Coronary artery (tissue), 2 donors: ENCODE data around the gene LRTM1.

Experiments
- DNase-seq: peaks from one replicate; pipeline ENCODE4 v3.0.0-alpha.2; 2017; ENCODE audit warnings: low spot score
- H3K27ac ChIP-seq, 2 donors: fragments of 200-600 bp; sonication (generic); one replicate each; pipeline ENCODE4 v1.5.1; 2016 to 2019
- H3K4me3 ChIP-seq: fragments of 200-600 bp; sonication (generic); 2 replicates; pipeline ENCODE4 v1.5.1; 2016; ENCODE audit warnings: mild to moderate bottlenecking, moderate library complexity
- TF ChIP-seq, protein P1 (sequence below): fragments of 200-600 bp; sonication (generic); IDR thresholded peaks from one replicate; pipeline ENCODE4 v1.5.1; 2019; ENCODE audit warnings: antibody characterized with exemption

Gene LRTM1

DNA sequence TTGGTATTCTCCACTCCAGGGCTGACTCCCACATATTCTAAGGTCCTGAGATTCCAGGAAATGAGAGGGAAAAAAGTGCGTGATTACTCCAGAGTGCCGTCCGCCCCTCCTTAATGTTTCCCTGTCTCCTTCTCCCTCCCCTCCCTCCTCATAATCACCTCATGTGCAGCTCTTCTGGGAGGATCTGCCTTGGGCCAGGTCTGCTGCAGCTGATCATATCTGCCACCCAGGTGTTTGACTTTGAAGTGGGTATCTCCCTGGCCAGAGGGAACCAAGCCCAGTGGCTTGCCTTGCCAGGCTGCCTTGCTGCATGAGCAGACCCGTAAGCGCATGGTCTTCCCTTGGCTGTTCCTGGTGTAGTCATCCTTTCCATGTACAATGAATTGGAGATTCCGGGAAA lies 28.1 kb upstream of the LRTM1 start:
- DNase-seq: no peak
- Histone ChIP-seq H3K27ac (no peak overlapping the region), H3K4me3 (no peak overlapping the region)
- TF ChIP-seq, protein P1, sequence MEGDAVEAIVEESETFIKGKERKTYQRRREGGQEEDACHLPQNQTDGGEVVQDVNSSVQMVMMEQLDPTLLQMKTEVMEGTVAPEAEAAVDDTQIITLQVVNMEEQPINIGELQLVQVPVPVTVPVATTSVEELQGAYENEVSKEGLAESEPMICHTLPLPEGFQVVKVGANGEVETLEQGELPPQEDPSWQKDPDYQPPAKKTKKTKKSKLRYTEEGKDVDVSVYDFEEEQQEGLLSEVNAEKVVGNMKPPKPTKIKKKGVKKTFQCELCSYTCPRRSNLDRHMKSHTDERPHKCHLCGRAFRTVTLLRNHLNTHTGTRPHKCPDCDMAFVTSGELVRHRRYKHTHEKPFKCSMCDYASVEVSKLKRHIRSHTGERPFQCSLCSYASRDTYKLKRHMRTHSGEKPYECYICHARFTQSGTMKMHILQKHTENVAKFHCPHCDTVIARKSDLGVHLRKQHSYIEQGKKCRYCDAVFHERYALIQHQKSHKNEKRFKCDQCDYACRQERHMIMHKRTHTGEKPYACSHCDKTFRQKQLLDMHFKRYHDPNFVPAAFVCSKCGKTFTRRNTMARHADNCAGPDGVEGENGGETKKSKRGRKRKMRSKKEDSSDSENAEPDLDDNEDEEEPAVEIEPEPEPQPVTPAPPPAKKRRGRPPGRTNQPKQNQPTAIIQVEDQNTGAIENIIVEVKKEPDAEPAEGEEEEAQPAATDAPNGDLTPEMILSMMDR: no peak

DNA sequence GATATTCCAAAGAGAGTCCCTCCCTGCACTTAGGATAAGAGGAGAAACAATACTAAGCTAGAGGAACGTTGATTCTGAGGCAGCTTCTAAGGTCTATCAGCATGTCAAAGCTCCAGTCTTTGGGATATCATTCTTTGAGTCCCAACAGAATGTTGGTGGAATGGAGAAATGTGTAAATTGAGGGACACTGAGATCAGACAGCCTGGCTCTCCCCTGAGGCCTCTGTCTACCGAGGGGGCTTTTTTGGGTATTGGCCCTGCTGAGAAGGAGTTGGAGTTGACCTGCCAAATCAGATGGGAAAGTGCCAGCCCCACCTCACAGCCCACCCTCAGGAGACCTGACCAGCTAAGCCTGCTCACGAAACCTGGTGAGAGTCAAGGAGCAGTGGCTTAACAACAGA lies 27.6 kb upstream of the LRTM1 start:
- DNase-seq: no peak
- H3K4me3 ChIP-seq: no peak overlapping the region
- no peak overlapping the region for H3K27ac ChIP-seq
- TF ChIP-seq, protein P1: no peak

DNA sequence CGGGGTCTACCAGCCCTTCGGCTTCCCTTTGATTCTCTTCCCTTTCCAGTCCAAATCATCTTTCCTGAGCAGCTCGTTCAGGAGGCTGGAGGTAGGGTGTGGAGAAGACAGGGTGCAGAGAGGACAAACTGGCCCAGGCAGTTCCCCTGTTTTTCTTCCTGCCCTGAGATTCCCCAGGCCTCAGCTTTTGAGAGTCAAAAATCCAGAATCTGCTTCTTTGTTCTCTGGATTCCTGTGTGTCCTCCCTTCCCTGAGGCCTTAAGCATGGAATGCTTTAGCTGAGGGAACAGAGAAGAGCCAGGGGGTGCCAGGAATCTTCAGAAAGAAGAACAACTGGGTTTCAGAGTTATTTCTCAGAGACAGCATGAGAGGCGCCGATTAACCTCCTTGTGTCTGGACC lies 26.7 kb upstream of the LRTM1 start:
- no peak overlapping the region for H3K27ac ChIP-seq
- TF ChIP-seq, protein P1: no peak

DNA sequence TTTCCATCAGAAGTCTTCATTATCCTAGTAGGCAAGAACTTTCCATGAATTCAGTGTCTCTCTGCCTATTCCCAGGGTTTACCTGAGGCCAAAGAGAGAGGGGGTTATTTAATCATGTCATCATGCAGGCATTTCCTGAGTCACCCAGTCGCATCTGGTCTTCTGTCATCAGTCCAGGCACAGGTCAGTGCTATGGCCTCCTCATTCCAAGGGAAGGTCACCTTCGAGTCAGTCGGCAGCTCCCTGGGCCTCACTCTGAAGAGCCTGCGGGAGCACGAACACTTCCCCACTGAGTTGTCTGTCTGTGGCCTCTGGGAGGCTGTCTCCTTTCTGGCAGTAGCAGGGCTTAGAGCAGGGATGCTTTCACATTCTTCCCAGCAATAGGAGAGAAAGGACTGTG lies 26.2 kb upstream of the LRTM1 start:
- DNase-seq: no peak
- no peak overlapping the region for H3K27ac ChIP-seq
- H3K4me3 ChIP-seq: no peak overlapping the region
- TF ChIP-seq, protein P1: no peak

More for the DNA sequence above, 26.7 kb upstream of the LRTM1 start:
- no peak for DNase-seq
- H3K4me3 ChIP-seq: no peak overlapping the region

DNA sequence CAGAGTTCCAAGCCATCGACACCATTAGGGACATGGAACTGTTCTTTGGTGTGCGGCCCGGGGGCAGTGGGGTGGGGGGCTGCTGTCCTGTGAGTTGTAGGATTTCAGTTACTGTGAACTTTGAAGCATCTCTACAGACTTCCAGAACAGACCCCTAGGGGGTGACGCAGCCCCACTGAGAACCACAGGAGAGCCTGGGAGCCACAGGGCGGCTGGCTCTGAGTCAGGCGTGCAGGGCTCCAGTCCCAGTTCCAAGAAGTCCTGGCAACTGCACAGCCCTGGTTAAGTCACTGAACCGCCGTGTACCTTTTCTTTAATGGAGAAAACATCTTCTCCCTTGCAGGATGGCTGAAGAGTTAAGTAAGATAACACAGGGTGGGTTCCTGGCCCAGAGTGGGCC lies 23.5 kb upstream of the LRTM1 start:
- no peak overlapping the region for H3K4me3 ChIP-seq
- peak; percentile 76 for DNase-seq
- no peak overlapping the region for H3K27ac ChIP-seq
- TF ChIP-seq, protein P1: no peak

DNA sequence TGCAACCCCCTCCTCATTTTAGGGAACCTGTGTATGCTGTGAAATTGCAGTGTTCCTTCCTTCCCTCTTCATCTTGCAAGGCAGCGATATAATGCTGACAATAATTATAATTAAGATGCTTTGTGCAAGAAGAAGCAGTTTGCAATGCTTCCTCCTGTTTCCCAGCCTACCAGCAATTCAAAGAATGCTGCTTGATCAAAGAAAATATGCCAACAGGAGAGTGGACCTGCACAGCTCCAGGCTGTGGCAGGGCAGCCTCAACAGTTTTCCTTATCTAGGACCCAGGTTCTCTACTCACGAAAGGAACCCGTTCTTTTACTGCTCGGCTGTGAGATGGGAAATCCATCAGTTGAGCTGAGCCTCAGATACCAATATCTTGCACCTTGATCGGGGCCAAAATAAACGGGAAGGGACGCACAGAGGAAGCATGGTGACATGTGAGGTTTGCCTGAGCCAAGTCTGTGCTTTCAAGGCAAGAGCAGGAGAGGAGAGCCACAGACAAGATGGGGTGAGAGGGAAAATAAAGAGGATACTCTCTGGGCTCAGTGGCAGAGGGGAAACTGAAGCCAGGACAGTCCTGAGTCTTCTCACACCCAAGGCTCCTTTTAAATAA lies 22.6 kb upstream of the LRTM1 start:
- TF ChIP-seq, protein P1: no peak
- no peak overlapping the region for H3K4me3 ChIP-seq

DNA sequence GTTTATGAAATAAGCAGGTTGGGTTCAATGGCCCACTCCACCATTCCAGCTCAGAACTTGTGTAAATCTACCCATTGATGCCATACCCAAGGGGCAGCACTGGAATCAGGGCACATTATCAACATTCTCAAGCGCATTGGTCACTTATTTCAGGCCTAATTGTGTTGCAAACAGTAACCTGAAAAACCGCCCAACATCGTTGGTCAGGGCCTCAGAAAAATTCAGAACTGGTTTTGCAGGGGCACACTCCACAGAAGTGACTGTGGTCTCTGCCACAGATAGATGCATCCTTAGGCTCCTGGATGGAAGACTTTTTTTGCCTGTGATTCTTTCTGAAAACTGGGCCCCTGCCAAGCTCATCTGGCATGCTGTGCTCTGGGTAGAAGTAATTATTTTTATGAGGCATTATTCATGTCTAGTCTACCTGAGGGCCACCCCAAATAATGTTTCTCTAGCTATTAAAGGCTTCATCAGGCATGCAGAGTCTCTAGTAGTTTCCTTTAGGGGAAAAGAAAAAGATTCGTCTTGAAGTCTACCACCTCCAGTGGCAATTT lies 21.7 kb upstream of the LRTM1 start:
- TF ChIP-seq, protein P1: no peak
- no peak overlapping the region for H3K4me3 ChIP-seq
- H3K27ac ChIP-seq: no peak overlapping the region
- DNase-seq: no peak

More for the DNA sequence above, 22.6 kb upstream of the LRTM1 start:
- DNase-seq: no peak
- H3K27ac ChIP-seq: no peak overlapping the region
